Keratinocyte (primary cell): Measurements from ENCODE around the gene GRIN2C. TPM values are rescaled to one million over a fixed set of nuclear protein-coding genes. Genes with fewer than 3 reads are reported as not detected.
A peak's percentile ranks its signal among the peaks of the same experiment; 100 is the strongest.

Experiments
- DNase-seq: peaks from one replicate; pipeline ENCODE4 v3.0.0-alpha.2; 2011; ENCODE audit warnings: low read depth, missing footprints, low spot score
- FAIRE-seq: peaks from 2 replicates; lab custom pipeline; 2011; peaks lifted over from hg19 to GRCh38; lab: Jason Lieb, UNC
- H2AFZ ChIP-seq: 2 replicates; pipeline ENCODE4 v1.6.0; 2012; ENCODE audit warnings: low read length, control low read depth, inconsistent platforms; ENCODE audit not compliant: control insufficient read depth
- H3K27ac ChIP-seq: 2 replicates; pipeline ENCODE4 v1.5.1; 2011; ENCODE audit warnings: low read length; ENCODE audit not compliant: control insufficient read depth, insufficient read depth
- H3K27me3 ChIP-seq: 3 replicates; pipeline ENCODE4 v1.6.0; 2011; ENCODE audit warnings: low read length; ENCODE audit not compliant: control insufficient read depth, insufficient read depth; ENCODE audit errors: extremely low read depth
- H3K36me3 ChIP-seq, 2 experiments: 2 replicates in 1 of 2; 3 replicates in 1 of 2; pipeline ENCODE4 v1.5.1; 2011; ENCODE audit warnings: low read length in 2 of 2, mild to moderate bottlenecking in 1 of 2; ENCODE audit not compliant: control insufficient read depth in 2 of 2, insufficient read depth in 2 of 2; ENCODE audit errors: extremely low read depth in 1 of 2
- H3K4me1 ChIP-seq: 3 replicates; pipeline ENCODE4 v1.5.1; 2011; ENCODE audit warnings: low read length; ENCODE audit not compliant: control insufficient read depth, insufficient read depth; ENCODE audit errors: extremely low read depth
- H3K4me2 ChIP-seq: 3 replicates; pipeline ENCODE4 v1.6.0; 2011; ENCODE audit warnings: low read depth, low read length; ENCODE audit not compliant: control insufficient read depth, insufficient read depth; ENCODE audit errors: extremely low read depth
- H3K4me3 ChIP-seq, 3 experiments: fragments of 200-600 bp in 1 of 3; sonication (generic) in 1 of 3; 2 replicates in 2 of 3; 3 replicates in 1 of 3; pipeline ENCODE4 v1.5.1; 2011 to 2016; ENCODE audit warnings: low read length in 3 of 3, mild to moderate bottlenecking in 3 of 3, control low read depth in 2 of 3, inconsistent platforms in 1 of 3, low read depth in 1 of 3, mixed read lengths in 1 of 3, mixed run types in 1 of 3, moderate library complexity in 1 of 3; ENCODE audit not compliant: control insufficient read depth in 2 of 3, insufficient read depth in 2 of 3; ENCODE audit errors: extremely low read depth in 1 of 3
- H3K79me2 ChIP-seq: 2 replicates; pipeline ENCODE4 v1.6.0; 2012; ENCODE audit warnings: low read length; ENCODE audit not compliant: control insufficient read depth, insufficient read depth
- H3K9ac ChIP-seq: 3 replicates; pipeline ENCODE4 v1.6.0; 2011; ENCODE audit warnings: low read length; ENCODE audit not compliant: control insufficient read depth, insufficient read depth; ENCODE audit errors: extremely low read depth
- H3K9me1 ChIP-seq: 3 replicates; pipeline ENCODE4 v1.6.0; 2011; ENCODE audit warnings: low read length; ENCODE audit not compliant: control insufficient read depth, insufficient read depth; ENCODE audit errors: extremely low read depth
- H3K9me3 ChIP-seq: 2 replicates; pipeline ENCODE4 v1.5.1; 2012; ENCODE audit warnings: low read depth, low read length; ENCODE audit not compliant: control insufficient read depth
- H4K20me1 ChIP-seq: 3 replicates; pipeline ENCODE4 v1.6.0; 2011; ENCODE audit warnings: low read length; ENCODE audit not compliant: control insufficient read depth, insufficient read depth; ENCODE audit errors: extremely low read depth
- CTCF ChIP-seq, 3 experiments: IDR thresholded peaks in 1 of 3; conservative IDR thresholded peaks in 1 of 3; optimal IDR thresholded peaks in 1 of 3; 2 replicates in 2 of 3; 3 replicates in 1 of 3; pipeline versions ENCODE3 to v1.5.1; 2011; ENCODE audit warnings: low read length in 3 of 3, mild to moderate bottlenecking in 3 of 3, moderate library complexity in 2 of 3, control low read depth in 1 of 3, inconsistent platforms in 1 of 3; ENCODE audit not compliant: insufficient read depth in 2 of 3; ENCODE audit errors: extremely low read depth in 1 of 3
- EZH2 ChIP-seq: IDR thresholded peaks from one replicate; pipeline ENCODE4 v1.6.1; 2012; ENCODE audit warnings: inconsistent platforms, mild to moderate bottlenecking, low read length, moderate library complexity
- dilution Hi-C: fragments of 300-500 bp; cut with MboI; formaldehyde crosslinking; loops from one replicate; pipeline ENCODE4 v1.7.0; 2020; ENCODE audit warnings: low sequenced_read_pairs; ENCODE audit not compliant: extremely low pct_ligation_motif_present
- polyA plus RNA-seq, 5 experiments: library from polyadenylated mRNA; depleted of rRNA in 3 of 5; stranded (reverse) in 3 of 5; stranded (forward) in 1 of 5; unstranded in 1 of 5; fragments of >200 nt; gene quantifications; 1 replicate in 1 of 5; 2 replicates in 3 of 5; 3 replicates in 1 of 5; pipeline versions ENCODE4 v1.2.1 to v1.2.3, GENCODE V29; 2011 to 2012; ENCODE audit warnings: missing spikeins in 2 of 5, low read depth in 1 of 5, low replicate concordance in 1 of 5

Gene GRIN2C
- polyA plus RNA-seq, 1 donor (not counting 4 experiments of a cell fraction or from before 2014, with no cell fraction given): not detected

GRCh38 chr17:74861662-74862107 lies 2.0 kb upstream of the GRIN2C start:
- dilution Hi-C loops: no loop called here
- H2AFZ ChIP-seq: no peak overlapping the region
- peak overlapping the region; percentile 22 for H3K4me2 ChIP-seq
- no peak overlapping the region for H3K4me3 ChIP-seq
- FAIRE-seq: no peak
- H3K27ac ChIP-seq: no peak overlapping the region
- no peak for DNase-seq
- H3K9ac ChIP-seq: no peak overlapping the region
- H3K36me3 ChIP-seq: peaks cover 0 to 2% of the 10 kb centered on the region in 2 experiments
- TF ChIP-seq CTCF (optimal IDR thresholded peaks at IDR 0.05 in 1 of 3, IDR thresholded peaks at IDR 0.05 in 1 of 3, conservative IDR thresholded peaks at IDR 0.05 in 1 of 3; ENCODE audit: extremely low read depth in 1 of 3, insufficient read depth in 2 of 3, low read length in 3 of 3) (no peak), EZH2 (peak; percentile 82)
- no peaks in the 10 kb centered on the region for H3K79me2 ChIP-seq
- H3K27me3 ChIP-seq: peaks cover 52% of the 10 kb centered on the region
- H4K20me1 ChIP-seq: peaks cover 5% of the 10 kb centered on the region
- no peaks in the 10 kb centered on the region for H3K9me1 ChIP-seq
- H3K4me1 ChIP-seq: peaks cover 5% of the 10 kb centered on the region
- H3K9me3 ChIP-seq: no peaks in the 10 kb centered on the region

- FAIRE-seq (no peak), DNase-seq (no peak)
- Histone ChIP-seq H3K4me2 (peak overlapping the region; percentile 22), H3K27ac (no peak overlapping the region), H3K9ac (no peak overlapping the region), H3K9me1 (no peaks in the 10 kb centered on the region), H3K4me1 (peaks cover 5% of the 10 kb centered on the region), H4K20me1 (peaks cover 5% of the 10 kb centered on the region), H2AFZ (no peak overlapping the region), H3K79me2 (no peaks in the 10 kb centered on the region), H3K27me3 (peaks cover 56% of the 10 kb centered on the region), H3K4me3 (no peak overlapping the region), H3K36me3 (peaks cover 0 to 2% of the 10 kb centered on the region in 2 experiments), H3K9me3 (no peaks in the 10 kb centered on the region)
- TF ChIP-seq EZH2 (peak; percentile 97), CTCF (optimal IDR thresholded peaks at IDR 0.05 in 1 of 3, IDR thresholded peaks at IDR 0.05 in 1 of 3, conservative IDR thresholded peaks at IDR 0.05 in 1 of 3; ENCODE audit: extremely low read depth in 1 of 3, insufficient read depth in 2 of 3, low read length in 3 of 3) (no peak)
- dilution Hi-C loops: no loop called here
These were observed 1.4 kb upstream of the GRIN2C start for GRCh38 chr17:74860872-74861661.
